Adrenal gland (tissue), 12 donors: ENCODE measurements around the gene TAC3. TPM values are rescaled to one million over a fixed set of nuclear protein-coding genes. Genes with fewer than 3 reads are reported as not detected.

ENCODE experiments used
- DNase-seq, 7 donors: peaks; one replicate each; pipeline ENCODE4 v3.0.0-alpha.2; 2019 to 2020
- H3K27ac ChIP-seq, 5 donors: fragments of 200-600 bp; sonication (generic) in 4 of 5; 1 replicate in 3 of 5; 2 replicates in 2 of 5; pipeline versions ENCODE4 v1.5.1 to v1.8.0; 2016 to 2020; ENCODE audit warnings: mild to moderate bottlenecking in 1 of 5
- H3K27me3 ChIP-seq: fragments of 200-600 bp; 2 replicates; pipeline ENCODE4 v1.8.0; 2021
- H3K36me3 ChIP-seq, 2 donors: fragments of 200-600 bp; replicated peaks in 1 of 2; 1 replicate in 1 of 2; 2 replicates in 1 of 2; pipeline versions ENCODE4 v1.5.1 to v1.8.0; 2018 to 2022
- H3K4me1 ChIP-seq, 2 donors: fragments of 200-600 bp; replicated peaks in 1 of 2; 1 replicate in 1 of 2; 2 replicates in 1 of 2; pipeline versions ENCODE4 v1.5.1 to v1.8.0; 2018 to 2021
- H3K4me3 ChIP-seq, 4 donors: fragments of 200-600 bp; sonication (generic) in 3 of 4; one replicate each; pipeline ENCODE4 v1.5.1; 2016 to 2018
- H3K9me3 ChIP-seq, 3 donors: fragments of 200-600 bp; sonication (generic) in 1 of 3; replicated peaks in 1 of 3; 1 replicate in 2 of 3; 2 replicates in 1 of 3; pipeline versions ENCODE4 v1.5.1 to v1.8.0; 2016 to 2021
- POLR2A ChIP-seq, 2 donors: fragments of 450-650 bp; IDR thresholded peaks; one replicate each; pipeline ENCODE4 v1.6.1; 2017; ENCODE audit warnings: antibody characterized with exemption in 2 of 2, mild to moderate bottlenecking in 2 of 2, moderate library complexity in 1 of 2
- WGBS, 4 donors: extraction: QIAGEN DNeasy Blood & Tissue Kit in 2 of 4; methylation state at CpG; one replicate each; pipeline versions ENCODE4 v1.1.5 to v1.1.7; 2013 to 2017; 5-methylcytosine and 5-hydroxymethylcytosine counted together
- intact Hi-C, 2 donors: fragments of 100-400 bp; cut with DNase I; formaldehyde crosslinking; loops; one replicate each; pipeline versions ENCODE4 v1.14.1 to v1.15.0; 2022 to 2023
- polyA plus RNA-seq, 3 donors: library from polyadenylated mRNA; stranded (reverse); fragments of 200-250 nt in 2 of 3; fragments of 350-450 nt in 1 of 3; fragmentation: Illumina TruSeq in 1 of 3; extraction: RNeasy Lipid Tissue Mini Kit (QIAGEN cat#74804) in 1 of 3; gene quantifications; one replicate each; pipeline ENCODE4 v1.2.3, GENCODE V29; 2013 to 2014
- total RNA-seq, 9 donors: library from RNA; depleted of rRNA in 4 of 9; stranded (reverse); fragments of >200 nt in 4 of 9; fragments of 120-200 nt in 1 of 9; fragmentation: NEBNext Ultra II Directional in 1 of 9; extraction: Animal tissue kit (Norgen Biotek cat#: 25700) in 1 of 9; gene quantifications; one replicate each; pipeline versions ENCODE4 v1.1.0 to v1.2.4, GENCODE V29; 2013 to 2023
- TF ChIP-seq, protein P1 (sequence below), 6 experiments: fragments of 450-650 bp in 4 of 6; fragments of 200-600 bp in 2 of 6; sonication (generic) in 1 of 6; IDR thresholded peaks; 1 replicate in 5 of 6; 2 replicates in 1 of 6; pipeline versions ENCODE4 v1.5.1 to v1.8.0; 2016 to 2021; ENCODE audit warnings: antibody characterized with exemption in 6 of 6, mild to moderate bottlenecking in 2 of 6, moderate library complexity in 1 of 6
- donor health status: healthy with polysubstance abuse.
- donor health status: Bipolar disorder and iron deficiency.
- donor health status: DM: yes; HTN: yes; CAD: no.
- donor health status: DM: no; HTN: no; CAD: no.
- donor health status: DM: no; HTN: no; CAD: no.
- donor health status: DM: yes; HTN: yes; CAD: no.

TAC3 gene
- total and polyA plus RNA-seq, 12 donors: 0.39 to 1.1 (median 0.46) TPM; not detected in 9

DNA sequence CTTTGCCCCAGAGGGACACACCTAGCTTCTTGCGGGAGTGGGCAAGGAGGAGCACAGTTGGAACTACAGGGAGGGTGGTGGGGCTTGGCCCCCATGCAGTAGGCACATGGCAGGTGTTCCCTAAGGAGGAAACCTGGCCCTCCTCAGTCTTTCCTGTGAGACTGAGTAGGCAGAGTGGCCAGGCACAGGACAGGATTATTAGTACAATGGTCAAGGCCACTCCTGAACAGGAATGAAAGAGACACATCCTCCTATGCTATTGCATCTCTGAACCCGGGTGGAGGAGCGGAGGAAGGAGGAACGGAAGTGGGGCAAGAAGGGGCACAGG lies 32.8 kb upstream of the TAC3 start:
- Histone ChIP-seq H3K27ac (no peak overlapping the region), H3K4me3 (no peak overlapping the region), H3K4me1 (no peaks in the 10 kb centered on the region), H3K27me3 (no peaks in the 10 kb centered on the region), H3K36me3 (no peaks in the 10 kb centered on the region), H3K9me3 (no peaks in the 10 kb centered on the region)
- DNase-seq: no peak
- WGBS, 4 donors: 67 to 85% (median 79%) methylated on average over 4 of the region's 4 CpGs
- intact Hi-C loops: no loop called here
- TF ChIP-seq, protein P1, sequence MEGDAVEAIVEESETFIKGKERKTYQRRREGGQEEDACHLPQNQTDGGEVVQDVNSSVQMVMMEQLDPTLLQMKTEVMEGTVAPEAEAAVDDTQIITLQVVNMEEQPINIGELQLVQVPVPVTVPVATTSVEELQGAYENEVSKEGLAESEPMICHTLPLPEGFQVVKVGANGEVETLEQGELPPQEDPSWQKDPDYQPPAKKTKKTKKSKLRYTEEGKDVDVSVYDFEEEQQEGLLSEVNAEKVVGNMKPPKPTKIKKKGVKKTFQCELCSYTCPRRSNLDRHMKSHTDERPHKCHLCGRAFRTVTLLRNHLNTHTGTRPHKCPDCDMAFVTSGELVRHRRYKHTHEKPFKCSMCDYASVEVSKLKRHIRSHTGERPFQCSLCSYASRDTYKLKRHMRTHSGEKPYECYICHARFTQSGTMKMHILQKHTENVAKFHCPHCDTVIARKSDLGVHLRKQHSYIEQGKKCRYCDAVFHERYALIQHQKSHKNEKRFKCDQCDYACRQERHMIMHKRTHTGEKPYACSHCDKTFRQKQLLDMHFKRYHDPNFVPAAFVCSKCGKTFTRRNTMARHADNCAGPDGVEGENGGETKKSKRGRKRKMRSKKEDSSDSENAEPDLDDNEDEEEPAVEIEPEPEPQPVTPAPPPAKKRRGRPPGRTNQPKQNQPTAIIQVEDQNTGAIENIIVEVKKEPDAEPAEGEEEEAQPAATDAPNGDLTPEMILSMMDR (IDR thresholded peaks at IDR 0.05): no peak
- TF ChIP-seq POLR2A (IDR thresholded peaks at IDR 0.05): no peak

DNA sequence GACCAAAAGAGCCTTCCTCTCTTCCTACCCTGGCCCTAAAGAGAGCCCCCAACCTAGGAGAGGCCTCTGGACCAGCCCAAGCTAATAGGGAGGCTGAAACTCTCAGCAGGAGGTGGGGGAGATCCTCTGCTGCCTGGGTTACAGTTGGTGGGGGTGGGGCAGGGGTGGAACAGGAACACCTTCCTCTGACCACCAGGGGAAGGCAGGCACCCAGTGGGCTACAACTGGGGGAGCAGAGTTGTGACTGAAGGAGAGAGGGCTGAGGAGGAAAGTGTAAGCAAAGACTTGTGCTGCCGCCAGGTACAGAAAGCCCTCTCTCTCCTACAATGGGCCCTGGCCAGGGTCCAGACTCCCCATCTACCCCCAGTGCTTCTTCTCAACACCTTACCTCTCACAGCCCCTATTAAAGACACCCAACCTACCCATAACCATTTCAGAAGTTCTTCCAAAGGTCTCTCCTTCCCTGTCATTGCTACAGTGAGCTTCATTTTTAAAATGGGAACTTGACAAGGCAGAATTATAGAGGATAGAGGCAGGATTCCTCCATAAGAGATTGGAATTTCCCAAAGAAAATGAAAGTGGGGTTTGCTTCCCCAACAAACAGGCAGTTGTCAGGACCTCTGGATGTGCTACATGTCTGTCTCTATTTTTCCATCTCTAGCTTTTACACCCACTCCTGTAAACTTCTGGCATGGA lies 32.2 kb upstream of the TAC3 start:
- intact Hi-C loops: no loop called here
- Histone ChIP-seq H3K4me3 (no peak overlapping the region), H3K27ac (no peak overlapping the region), H3K36me3 (no peaks in the 10 kb centered on the region), H3K4me1 (no peaks in the 10 kb centered on the region), H3K27me3 (no peaks in the 10 kb centered on the region), H3K9me3 (no peaks in the 10 kb centered on the region)
- 91 to 100% (median 92%) methylated on average over 1 of the region's 1 CpG for WGBS, 4 donors
- peak in 1 of 7 donors; percentile 4 for DNase-seq
- TF ChIP-seq POLR2A (IDR thresholded peaks at IDR 0.05): no peak
- TF ChIP-seq, protein P1 (IDR thresholded peaks at IDR 0.05): no peak

DNA sequence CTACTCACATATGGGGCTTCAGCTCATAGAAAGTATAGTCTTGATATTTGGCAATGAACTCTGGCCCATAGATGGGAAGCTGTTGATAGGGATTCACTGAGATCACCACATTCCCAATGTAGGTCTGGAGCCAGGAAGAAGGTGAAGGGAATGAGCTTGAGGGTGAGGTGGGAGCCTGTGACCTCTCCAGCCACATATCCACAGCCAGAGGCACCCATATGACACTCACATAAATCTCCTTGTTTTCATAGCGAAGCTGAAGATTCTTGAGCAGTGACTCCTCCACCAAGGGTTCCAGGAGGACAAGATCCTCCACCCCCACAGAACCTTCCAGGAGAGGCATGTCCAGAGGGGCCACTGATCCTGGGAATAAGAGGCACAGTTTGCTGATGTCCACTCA lies 31.7 kb upstream of the TAC3 start:
- no peaks in the 10 kb centered on the region for H3K9me3 ChIP-seq
- no peaks in the 10 kb centered on the region for H3K27me3 ChIP-seq
- no peaks in the 10 kb centered on the region for H3K36me3 ChIP-seq
- no peak for TF ChIP-seq POLR2A (IDR thresholded peaks at IDR 0.05)
- TF ChIP-seq, protein P1 (IDR thresholded peaks at IDR 0.05): no peak
- DNase-seq: peak in 1 of 7 donors; percentile 2
- no peak overlapping the region for H3K4me3 ChIP-seq
- no peak overlapping the region for H3K27ac ChIP-seq
- 75 to 82% (median 81%) methylated on average over 1 of the region's 1 CpG for WGBS, 4 donors
- no peaks in the 10 kb centered on the region for H3K4me1 ChIP-seq
- intact Hi-C loops: no loop called here

DNA sequence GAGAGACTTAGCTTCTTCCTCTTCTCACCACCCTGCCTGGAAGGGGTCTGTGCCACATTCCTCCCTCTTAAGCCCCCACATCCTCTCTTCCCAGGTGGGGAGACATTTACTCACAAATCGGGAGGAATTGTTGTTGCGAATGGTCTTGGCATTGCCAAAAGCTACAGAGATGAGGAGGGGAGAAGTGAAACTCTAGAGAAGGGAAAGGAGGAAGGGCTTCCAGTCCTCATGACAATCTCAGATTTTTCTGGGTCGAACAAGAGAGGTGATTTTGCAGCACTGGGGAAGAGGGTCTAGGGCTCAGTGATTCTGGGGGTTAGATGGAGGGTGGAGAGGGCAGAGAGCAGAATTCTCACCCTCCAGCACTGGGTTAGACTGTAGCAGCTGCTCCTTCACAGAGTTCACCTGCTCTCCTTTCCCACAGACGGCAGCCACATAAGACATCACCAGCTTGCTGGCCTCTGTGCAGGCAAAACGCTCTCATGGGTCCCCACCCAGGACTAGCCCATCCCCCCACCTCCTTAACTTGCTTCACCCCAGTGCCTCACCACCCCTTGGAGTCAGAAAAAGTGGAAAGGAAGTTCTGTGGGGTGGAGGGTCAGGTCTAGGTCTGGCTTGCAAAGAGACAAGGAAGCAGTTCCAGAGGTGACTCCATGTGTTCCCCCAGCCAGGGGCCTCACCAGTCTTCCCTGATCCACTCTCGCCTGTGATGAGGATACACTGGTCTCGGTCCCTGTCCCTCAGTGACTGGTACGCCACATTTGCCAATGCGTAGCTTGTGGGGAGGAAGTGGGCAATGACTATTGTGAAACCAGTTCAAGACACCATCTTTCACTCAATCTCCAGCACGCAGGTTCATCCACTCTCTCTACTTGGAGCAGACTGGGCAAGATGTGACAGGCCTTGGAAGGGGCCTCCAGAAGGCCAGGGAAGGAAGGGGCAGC lies 30.9 kb upstream of the TAC3 start:
- 67 to 71% (median 69%) methylated on average over 10 of the region's 10 CpGs for WGBS, 4 donors
- Histone ChIP-seq H3K36me3 (no peaks in the 10 kb centered on the region), H3K4me1 (no peaks in the 10 kb centered on the region), H3K9me3 (no peaks in the 10 kb centered on the region), H3K27me3 (no peaks in the 10 kb centered on the region), H3K27ac (peak overlapping the region in 2 of 5 donors; percentile 5 to 76), H3K4me3 (no peak overlapping the region)
- TF ChIP-seq POLR2A (IDR thresholded peaks at IDR 0.05): no peak
- TF ChIP-seq, protein P1 (IDR thresholded peaks at IDR 0.05): no peak
- peak in 1 of 7 donors; percentile 45 for DNase-seq
- intact Hi-C loops: no loop called here
